Esophagus squamous epithelium (tissue), 4 donors: ENCODE data around the gene SCAMP5.

Experiments
- POLR2A ChIP-seq, 4 donors: fragments of 450-650 bp; IDR thresholded peaks; one replicate each; pipeline ENCODE4 v1.6.1; 2017; ENCODE audit warnings: antibody characterized with exemption in 4 of 4, mild to moderate bottlenecking in 4 of 4, moderate library complexity in 3 of 4
- TF ChIP-seq, protein P1 (sequence below), 6 experiments: fragments of 450-650 bp in 4 of 6; fragments of 200-600 bp in 2 of 6; sonication (generic) in 2 of 6; IDR thresholded peaks; one replicate each; pipeline ENCODE4 v1.5.1; 2016 to 2019; ENCODE audit warnings: antibody characterized with exemption in 6 of 6, mild to moderate bottlenecking in 4 of 6, moderate library complexity in 4 of 6

DNA sequence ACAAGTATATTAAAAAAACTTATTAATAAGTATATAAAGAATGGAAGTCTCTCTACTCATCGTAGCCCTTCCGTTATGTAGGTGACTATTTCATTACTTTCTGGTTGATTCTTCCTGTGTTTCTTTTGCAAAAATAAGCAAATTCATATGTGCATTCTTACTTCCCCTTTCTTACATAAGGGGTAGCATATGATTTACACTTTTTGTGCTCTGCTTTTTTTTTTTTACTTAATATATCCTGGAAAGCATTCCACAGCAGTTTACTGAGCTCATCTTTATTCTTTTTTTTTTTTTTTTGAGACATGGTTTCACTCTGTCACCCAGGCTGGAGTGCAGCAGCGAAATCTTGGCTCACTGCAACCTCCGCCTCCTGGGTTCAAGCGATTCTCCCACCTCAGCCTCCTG lies 12.9 kb downstream of the SCAMP5 start:
- no peak for TF ChIP-seq POLR2A (IDR thresholded peaks at IDR 0.05)
- TF ChIP-seq, protein P1, sequence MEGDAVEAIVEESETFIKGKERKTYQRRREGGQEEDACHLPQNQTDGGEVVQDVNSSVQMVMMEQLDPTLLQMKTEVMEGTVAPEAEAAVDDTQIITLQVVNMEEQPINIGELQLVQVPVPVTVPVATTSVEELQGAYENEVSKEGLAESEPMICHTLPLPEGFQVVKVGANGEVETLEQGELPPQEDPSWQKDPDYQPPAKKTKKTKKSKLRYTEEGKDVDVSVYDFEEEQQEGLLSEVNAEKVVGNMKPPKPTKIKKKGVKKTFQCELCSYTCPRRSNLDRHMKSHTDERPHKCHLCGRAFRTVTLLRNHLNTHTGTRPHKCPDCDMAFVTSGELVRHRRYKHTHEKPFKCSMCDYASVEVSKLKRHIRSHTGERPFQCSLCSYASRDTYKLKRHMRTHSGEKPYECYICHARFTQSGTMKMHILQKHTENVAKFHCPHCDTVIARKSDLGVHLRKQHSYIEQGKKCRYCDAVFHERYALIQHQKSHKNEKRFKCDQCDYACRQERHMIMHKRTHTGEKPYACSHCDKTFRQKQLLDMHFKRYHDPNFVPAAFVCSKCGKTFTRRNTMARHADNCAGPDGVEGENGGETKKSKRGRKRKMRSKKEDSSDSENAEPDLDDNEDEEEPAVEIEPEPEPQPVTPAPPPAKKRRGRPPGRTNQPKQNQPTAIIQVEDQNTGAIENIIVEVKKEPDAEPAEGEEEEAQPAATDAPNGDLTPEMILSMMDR (IDR thresholded peaks at IDR 0.05), result no peak
